ENCODE data around the gene ARPC5L. TPM values are rescaled to one million over a fixed set of nuclear protein-coding genes. Genes with fewer than 3 reads are reported as not detected.

ARPC5L gene
- total and polyA plus RNA-seq, 2 experiments from 2014 or later, result 24.3 to 88.8 TPM

DNA sequence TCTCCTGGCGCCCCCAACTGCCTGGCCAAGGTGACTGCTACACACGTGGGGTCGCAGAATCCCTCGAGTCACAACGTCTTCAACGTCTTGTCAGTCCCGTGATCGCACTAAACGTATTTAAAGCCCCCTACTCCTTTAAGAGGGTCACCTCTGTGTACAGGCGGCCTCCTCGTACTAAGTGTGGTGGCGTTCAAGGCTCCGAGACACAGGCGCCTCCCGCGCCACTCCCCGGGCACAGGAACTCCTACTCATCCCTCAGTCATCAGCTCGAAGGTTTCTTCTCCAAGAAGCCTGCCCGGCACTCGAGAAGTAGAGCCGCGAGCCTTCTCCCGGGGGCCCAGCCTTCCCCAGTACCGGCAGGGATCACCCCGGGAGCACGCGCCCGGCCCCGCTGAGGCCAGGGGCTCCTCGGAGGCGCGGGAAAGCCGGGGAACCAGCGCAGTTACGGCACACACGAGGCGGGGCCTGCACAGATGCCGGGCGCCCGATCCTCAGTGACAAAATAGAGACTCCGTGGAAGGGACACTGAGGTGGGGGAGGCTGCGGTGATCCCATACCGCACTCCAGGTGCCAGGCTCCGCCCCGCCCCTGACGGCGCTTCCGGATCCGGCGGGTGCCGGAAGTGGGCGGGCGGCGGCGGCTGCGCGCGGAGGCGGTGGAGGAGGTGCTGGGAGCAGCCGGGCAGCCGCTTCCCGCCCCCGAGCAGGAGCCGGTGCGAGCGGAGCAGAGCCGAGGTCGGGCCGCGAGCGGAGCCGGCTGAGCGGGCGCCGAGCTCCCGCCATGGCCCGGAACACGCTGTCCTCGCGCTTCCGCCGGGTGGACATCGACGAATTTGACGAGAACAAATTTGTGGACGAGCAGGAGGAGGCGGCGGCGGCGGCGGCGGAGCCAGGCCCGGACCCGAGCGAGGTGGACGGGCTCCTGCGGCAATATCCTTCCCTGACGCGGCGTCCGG is 6.9 kb downstream of the ARPC5L start:
- peak overlapping the region; percentile 98 for H3K27ac ChIP-seq
- H3K27me3 ChIP-seq, result no peaks in the 10 kb centered on the region
- peak; percentile 18 for TF ChIP-seq CTCF (IDR thresholded peaks at IDR 0.05; ENCODE audit: low read depth, low read length)
- H3K4me1 ChIP-seq (ENCODE audit: low read depth), result peaks cover 24% of the 10 kb centered on the region
- DNase-seq (ENCODE audit: low read depth in 1 of 2, low spot score in 1 of 2), result peak; percentile 87 to 90
- no peaks in the 10 kb centered on the region for H3K9me3 ChIP-seq (ENCODE audit: low read depth)
- H3K36me3 ChIP-seq, result no peaks in the 10 kb centered on the region
- H3K4me3 ChIP-seq, result peak overlapping the region; percentile 98

GRCh38 chr9:124869466-124869985 is 7.6 kb downstream of the ARPC5L start:
- Histone ChIP-seq H3K4me3 (peak overlapping the region; percentile 98), H3K9me3 (ENCODE audit: low read depth) (no peaks in the 10 kb centered on the region), H3K36me3 (no peaks in the 10 kb centered on the region), H3K27ac (peak overlapping the region; percentile 98), H3K27me3 (no peaks in the 10 kb centered on the region), H3K4me1 (ENCODE audit: low read depth) (peaks cover 24% of the 10 kb centered on the region)
- peak in 1 of 2 donors; percentile 45 for DNase-seq (ENCODE audit: low read depth in 1 of 2, low spot score in 1 of 2)
- TF ChIP-seq CTCF (IDR thresholded peaks at IDR 0.05; ENCODE audit: low read depth, low read length), result no peak

DNA sequence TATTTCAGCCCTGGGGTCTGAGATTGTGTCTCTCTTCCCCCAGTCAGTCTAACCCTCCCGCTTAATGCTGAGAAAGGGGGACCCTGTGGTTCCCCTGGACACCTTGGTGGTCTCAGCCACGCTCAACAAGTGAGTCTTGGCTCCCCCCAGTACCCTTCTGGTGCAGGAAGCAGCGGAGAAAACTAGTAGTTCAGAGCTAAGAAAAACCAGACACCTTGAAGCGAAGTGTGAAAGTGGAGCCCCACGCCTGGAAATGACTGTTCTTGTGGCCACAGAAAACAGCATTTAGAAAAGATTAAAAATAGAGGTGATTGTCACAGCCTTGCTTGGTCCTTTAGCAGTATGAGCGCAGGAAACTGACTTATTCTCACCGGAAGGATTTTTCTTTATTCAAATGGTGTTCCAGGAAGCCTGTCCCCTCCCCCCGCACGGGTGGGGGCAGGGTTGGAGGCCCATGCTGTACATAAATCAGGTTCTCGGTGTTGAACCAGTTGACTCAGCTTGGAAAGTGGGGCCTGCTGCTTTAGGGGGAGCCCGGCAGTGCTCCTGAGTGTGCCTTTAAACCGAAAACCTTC is 8.1 kb downstream of the ARPC5L start:
- Histone ChIP-seq H3K27me3 (no peaks in the 10 kb centered on the region), H3K9me3 (ENCODE audit: low read depth) (no peaks in the 10 kb centered on the region), H3K4me3 (peak overlapping the region; percentile 98), H3K36me3 (peaks cover 4% of the 10 kb centered on the region), H3K27ac (peak overlapping the region; percentile 98), H3K4me1 (ENCODE audit: low read depth) (peaks cover 24% of the 10 kb centered on the region)
- no peak for TF ChIP-seq CTCF (IDR thresholded peaks at IDR 0.05; ENCODE audit: low read depth, low read length)
- peak; percentile 22 to 49 for DNase-seq (ENCODE audit: low read depth in 1 of 2, low spot score in 1 of 2)

GRCh38 chr9:124870723-124871122 is 8.8 kb downstream of the ARPC5L start:
- peaks cover 24% of the 10 kb centered on the region for H3K4me1 ChIP-seq (ENCODE audit: low read depth)
- DNase-seq (ENCODE audit: low read depth in 1 of 2, low spot score in 1 of 2), result peak in 1 of 2 donors; percentile 25
- no peaks in the 10 kb centered on the region for H3K27me3 ChIP-seq
- H3K9me3 ChIP-seq (ENCODE audit: low read depth), result no peaks in the 10 kb centered on the region
- peak overlapping the region; percentile 98 for H3K4me3 ChIP-seq
- peak overlapping the region; percentile 98 for H3K27ac ChIP-seq
- no peak for TF ChIP-seq CTCF (IDR thresholded peaks at IDR 0.05; ENCODE audit: low read depth, low read length)
- H3K36me3 ChIP-seq, result peaks cover 9% of the 10 kb centered on the region

GRCh38 chr9:124871156-124871561 is 9.2 kb downstream of the ARPC5L start:
- Histone ChIP-seq H3K27me3 (no peaks in the 10 kb centered on the region), H3K36me3 (peaks cover 11% of the 10 kb centered on the region), H3K9me3 (ENCODE audit: low read depth) (no peaks in the 10 kb centered on the region), H3K4me1 (ENCODE audit: low read depth) (peaks cover 24% of the 10 kb centered on the region), H3K27ac (peak overlapping the region; percentile 98), H3K4me3 (peak overlapping the region; percentile 98)
- no peak for TF ChIP-seq CTCF (IDR thresholded peaks at IDR 0.05; ENCODE audit: low read depth, low read length)
- DNase-seq (ENCODE audit: low read depth in 1 of 2, low spot score in 1 of 2), result no peak

Measured in cardiac muscle cell (in vitro differentiated cells and primary cell).